ENCODE results near the gene TIMM17B. TPM values are rescaled to one million over a fixed set of nuclear protein-coding genes. Genes with fewer than 3 reads are reported as not detected.

TIMM17B gene
- total RNA-seq, 4 donors from 2014 or later = 42.0 to 66.6 (median 47.1) TPM

- Histone ChIP-seq H3K36me3 (peaks cover 0 to 57% (median 0%) of the 10 kb centered on the region in 3 donors), H3K4me1 (peaks cover 0 to 2% (median 0%) of the 10 kb centered on the region in 4 donors), H3K27me3 (no peaks in the 10 kb centered on the region), H3K27ac (no peak overlapping the region), H3K9me3 (no peaks in the 10 kb centered on the region), H3K4me3 (no peak overlapping the region)
- no peak for DNase-seq (ENCODE audit: low spot score in 2 of 2)
- WGBS, 2 donors = 87 to 90% methylated on average over 14 to 20 of the region's 20 CpGs
- TF ChIP-seq POLR2A (IDR thresholded peaks at IDR 0.05) = no peak
- no peak for TF ChIP-seq EP300 (IDR thresholded peaks at IDR 0.05)
- no peak for TF ChIP-seq CTCF (IDR thresholded peaks at IDR 0.05)
Measured at GRCh38 chrX:48905090-48905790, 7.7 kb upstream of the TIMM17B start.

- 76 to 83% methylated on average over 10 to 14 of the region's 14 CpGs for WGBS, 2 donors
- no peaks in the 10 kb centered on the region for H3K9me3 ChIP-seq
- peaks cover 0 to 3% (median 0%) of the 10 kb centered on the region in 4 donors for H3K4me1 ChIP-seq
- H3K27me3 ChIP-seq = no peaks in the 10 kb centered on the region
- H3K4me3 ChIP-seq = no peak overlapping the region
- no peak for DNase-seq (ENCODE audit: low spot score in 2 of 2)
- H3K27ac ChIP-seq = no peak overlapping the region
- TF ChIP-seq EP300 (IDR thresholded peaks at IDR 0.05) (no peak), CTCF (IDR thresholded peaks at IDR 0.05) (no peak), POLR2A (IDR thresholded peaks at IDR 0.05) (no peak)
- H3K36me3 ChIP-seq = peaks cover 0 to 57% (median 0%) of the 10 kb centered on the region in 3 donors
Measured at GRCh38 chrX:48904626-48905025, 7.1 kb upstream of the TIMM17B start.

- Histone ChIP-seq H3K4me3 (no peak overlapping the region), H3K36me3 (peaks cover 0 to 57% (median 0%) of the 10 kb centered on the region in 3 donors), H3K27me3 (no peaks in the 10 kb centered on the region), H3K9me3 (no peaks in the 10 kb centered on the region), H3K4me1 (peaks cover 0 to 8% (median 0%) of the 10 kb centered on the region in 4 donors), H3K27ac (no peak overlapping the region)
- 76 to 96% methylated on average over 4 to 8 of the region's 8 CpGs for WGBS, 2 donors
- TF ChIP-seq POLR2A (IDR thresholded peaks at IDR 0.05) = no peak
- no peak for TF ChIP-seq EP300 (IDR thresholded peaks at IDR 0.05)
- TF ChIP-seq CTCF (IDR thresholded peaks at IDR 0.05) = no peak
- DNase-seq (ENCODE audit: low spot score in 2 of 2) = no peak
Measured at GRCh38 chrX:48904180-48904579, 6.6 kb upstream of the TIMM17B start.

- Histone ChIP-seq H3K9me3 (no peaks in the 10 kb centered on the region), H3K4me3 (no peak overlapping the region), H3K27ac (no peak overlapping the region), H3K36me3 (peaks cover 0 to 57% (median 0%) of the 10 kb centered on the region in 3 donors), H3K27me3 (no peaks in the 10 kb centered on the region), H3K4me1 (peaks cover 0 to 12% (median 0%) of the 10 kb centered on the region in 4 donors)
- DNase-seq (ENCODE audit: low spot score in 2 of 2) = no peak
- 80 to 82% methylated on average over 6 of the region's 6 CpGs for WGBS, 2 donors
- TF ChIP-seq CTCF (IDR thresholded peaks at IDR 0.05) (no peak), POLR2A (IDR thresholded peaks at IDR 0.05) (no peak), EP300 (IDR thresholded peaks at IDR 0.05) (no peak)
Measured at GRCh38 chrX:48903290-48903689, 5.7 kb upstream of the TIMM17B start.

GRCh38 chrX:48902776-48903175, 5.2 kb upstream of the TIMM17B start:
- Histone ChIP-seq H3K4me1 (peaks cover 0 to 12% (median 0%) of the 10 kb centered on the region in 4 donors), H3K9me3 (no peaks in the 10 kb centered on the region), H3K36me3 (peaks cover 0 to 57% (median 0%) of the 10 kb centered on the region in 3 donors), H3K4me3 (no peak overlapping the region), H3K27ac (no peak overlapping the region), H3K27me3 (no peaks in the 10 kb centered on the region)
- TF ChIP-seq POLR2A (IDR thresholded peaks at IDR 0.05) (no peak), EP300 (IDR thresholded peaks at IDR 0.05) (no peak), CTCF (IDR thresholded peaks at IDR 0.05) (no peak)
- DNase-seq (ENCODE audit: low spot score in 2 of 2) = no peak
- 80% methylated on average over 8 of the region's 14 CpGs; no CpG with 5 or more reads in 1 of the 2 donors for WGBS, 2 donors

Data from tibial nerve (tissue), 4 donors.